H1 (cell line): ENCODE results near the gene RPS3. TPM values are rescaled to one million over a fixed set of nuclear protein-coding genes. Genes with fewer than 3 reads are reported as not detected.

Experiments
- CTCF ChIA-PET: fragments of 300-600 bp; sonication (Branson Sonifier 250); formaldehyde crosslinking; loops from one replicate; lab custom pipeline; 2021; ENCODE audit not compliant: partially characterized antibody; lab: Charles Lee
- POLR2A ChIA-PET: fragments of 300-600 bp; sonication (Branson Sonifier 250); formaldehyde crosslinking; loops from one replicate; lab custom pipeline; 2021; ENCODE audit warnings: inconsistent platforms; ENCODE audit not compliant: partially characterized antibody; lab: Charles Lee
- DNase-seq, 2 experiments: peaks; one replicate each; pipeline versions ENCODE4 v3.0.0 to v3.0.0-alpha.2; 2010 to 2022; ENCODE audit warnings: low spot score in 2 of 2, low read depth in 1 of 2, mixed read lengths in 1 of 2
- FAIRE-seq: peaks from 2 replicates; lab custom pipeline; 2011; peaks lifted over from hg19 to GRCh38; lab: Jason Lieb, UNC
- H2AFZ ChIP-seq: 2 replicates; pipeline ENCODE4 v1.8.1; 2012; ENCODE audit warnings: low read length, inconsistent platforms
- H2AK5ac ChIP-seq: 2 replicates; pipeline ENCODE4 v1.6.1; 2013; ENCODE audit warnings: low read depth, low read length
- H2BK120ac ChIP-seq: replicated peaks from 2 replicates; pipeline ENCODE3; 2013; ENCODE audit warnings: low read depth, low read length, inconsistent platforms
- H2BK12ac ChIP-seq: 2 replicates; pipeline ENCODE4 v1.6.1; 2013; ENCODE audit warnings: low read depth, low read length
- H2BK15ac ChIP-seq: 2 replicates; pipeline ENCODE4 v1.6.1; 2013; ENCODE audit warnings: low read length
- H2BK20ac ChIP-seq: 2 replicates; pipeline ENCODE4 v1.6.1; 2013; ENCODE audit warnings: low read length
- H2BK5ac ChIP-seq: 2 replicates; pipeline ENCODE4 v1.6.1; 2013; ENCODE audit warnings: low read depth, low read length
- H3K14ac ChIP-seq: 2 replicates; pipeline ENCODE4 v1.6.1; 2013; ENCODE audit warnings: inconsistent platforms; ENCODE audit not compliant: insufficient read length
- H3K18ac ChIP-seq: 2 replicates; pipeline ENCODE4 v1.6.1; 2013; ENCODE audit warnings: low read length; ENCODE audit errors: extremely low read depth
- H3K23ac ChIP-seq: 2 replicates; pipeline ENCODE4 v1.6.1; 2013; ENCODE audit warnings: inconsistent platforms; ENCODE audit not compliant: insufficient read length
- H3K23me2 ChIP-seq: 2 replicates; pipeline ENCODE4 v1.6.1; 2013; ENCODE audit warnings: low read depth, low read length
- H3K27ac ChIP-seq: 2 replicates; pipeline ENCODE4 v1.6.1; 2011; ENCODE audit warnings: low read depth, low read length, inconsistent platforms
- H3K27me3 ChIP-seq, 4 experiments: replicated peaks in 1 of 4; 1 replicate in 1 of 4; 2 replicates in 3 of 4; pipeline versions ENCODE4 v1.6.1 to v1.8.1; 2011 to 2013; ENCODE audit warnings: low read length in 3 of 4, mild to moderate bottlenecking in 3 of 4, inconsistent platforms in 2 of 4, mixed read lengths in 2 of 4, moderate library complexity in 1 of 4; ENCODE audit not compliant: control insufficient read depth in 3 of 4, insufficient read depth in 3 of 4; ENCODE audit errors: extremely low read depth in 1 of 4
- H3K36me3 ChIP-seq, 4 experiments: 2 replicates each; pipeline versions ENCODE4 v1.6.1 to v1.8.1; 2011 to 2013; ENCODE audit warnings: mild to moderate bottlenecking in 4 of 4, low read length in 3 of 4, moderate library complexity in 2 of 4, control low read depth in 1 of 4, inconsistent platforms in 1 of 4; ENCODE audit not compliant: insufficient read depth in 4 of 4, control insufficient read depth in 2 of 4
- H3K4ac ChIP-seq: replicated peaks from 2 replicates; pipeline ENCODE3; 2013; ENCODE audit warnings: low read length, low read depth, mixed read lengths, inconsistent platforms; ENCODE audit not compliant: insufficient read length
- H3K4me1 ChIP-seq, 4 experiments: replicated peaks in 1 of 4; 1 replicate in 1 of 4; 2 replicates in 3 of 4; pipeline versions ENCODE4 v1.6.1 to v1.8.1; 2011 to 2013; ENCODE audit warnings: low read length in 3 of 4, inconsistent platforms in 2 of 4, mixed read lengths in 1 of 4; ENCODE audit not compliant: insufficient read depth in 4 of 4, control insufficient read depth in 3 of 4
- H3K4me2 ChIP-seq, 2 experiments: 2 replicates each; pipeline versions ENCODE4 v1.6.1 to v1.8.1; 2011 to 2013; ENCODE audit warnings: low read depth in 2 of 2, low read length in 2 of 2, control low read depth in 1 of 2, inconsistent platforms in 1 of 2, mild to moderate bottlenecking in 1 of 2; ENCODE audit not compliant: insufficient read depth in 1 of 2
- H3K4me3 ChIP-seq, 4 experiments: fragments of 200-600, 300-600 bp in 1 of 4; sonication (generic), shearing (Covaris generic), sonication (Bioruptor Twin) in 1 of 4; 2 replicates each; pipeline versions ENCODE4 v1.5.1 to v1.8.1; 2011 to 2016; ENCODE audit warnings: low read length in 4 of 4, low read depth in 3 of 4, control low read depth in 2 of 4, inconsistent platforms in 2 of 4, mild to moderate bottlenecking in 2 of 4, mixed read lengths in 1 of 4, moderate library complexity in 1 of 4; ENCODE audit not compliant: insufficient read depth in 2 of 4; ENCODE audit errors: extremely low read depth in 1 of 4
- H3K56ac ChIP-seq: replicated peaks from 2 replicates; pipeline ENCODE3; 2013; ENCODE audit warnings: low read depth, mild to moderate bottlenecking, mixed read lengths, low read length, inconsistent platforms; ENCODE audit not compliant: insufficient read length
- H3K79me1 ChIP-seq: 2 replicates; pipeline ENCODE4 v1.6.1; 2013; ENCODE audit warnings: low read depth, low read length, control low read depth
- H3K79me2 ChIP-seq, 2 experiments: 2 replicates each; pipeline versions ENCODE4 v1.6.1 to v1.8.1; 2012 to 2013; ENCODE audit warnings: low read length in 2 of 2, mild to moderate bottlenecking in 2 of 2, inconsistent platforms in 1 of 2; ENCODE audit not compliant: insufficient read depth in 2 of 2, control insufficient read depth in 1 of 2
- H3K9ac ChIP-seq, 4 experiments: replicated peaks in 1 of 4; 1 replicate in 1 of 4; 2 replicates in 3 of 4; pipeline versions ENCODE4 v1.6.1 to v1.8.1; 2011 to 2013; ENCODE audit warnings: low read depth in 3 of 4, low read length in 3 of 4, control low read depth in 2 of 4, mild to moderate bottlenecking in 2 of 4, moderate library complexity in 2 of 4, inconsistent platforms in 1 of 4; ENCODE audit errors: extremely low read depth in 1 of 4
- H3K9me3 ChIP-seq, 2 experiments: 2 replicates each; pipeline versions ENCODE4 v1.6.1 to v1.8.1; 2012 to 2013; ENCODE audit warnings: mild to moderate bottlenecking in 2 of 2, moderate library complexity in 2 of 2, control low read depth in 1 of 2, inconsistent platforms in 1 of 2, low read depth in 1 of 2, low read length in 1 of 2, mixed read lengths in 1 of 2; ENCODE audit not compliant: insufficient read depth in 2 of 2
- H4K20me1 ChIP-seq, 2 experiments: replicated peaks in 1 of 2; 2 replicates each; pipeline versions ENCODE3 to v1.8.1; 2011 to 2013; ENCODE audit warnings: inconsistent platforms in 2 of 2, low read length in 2 of 2, mild to moderate bottlenecking in 1 of 2; ENCODE audit not compliant: insufficient read depth in 2 of 2, control insufficient read depth in 1 of 2
- H4K5ac ChIP-seq: 2 replicates; pipeline ENCODE4 v1.6.1; 2013; ENCODE audit warnings: low read length, low read depth, mixed read lengths, inconsistent platforms; ENCODE audit not compliant: insufficient read length
- H4K8ac ChIP-seq: 2 replicates; pipeline ENCODE4 v1.8.0; 2013; ENCODE audit warnings: mild to moderate bottlenecking, moderate library complexity, low read length, inconsistent platforms; ENCODE audit not compliant: insufficient read depth; ENCODE audit errors: extremely low read depth
- H4K91ac ChIP-seq: replicated peaks from 2 replicates; pipeline ENCODE3; 2013; ENCODE audit warnings: low read length, mixed read lengths, inconsistent platforms; ENCODE audit not compliant: insufficient read length
- CHD1 ChIP-seq: IDR thresholded peaks from 2 replicates; pipeline ENCODE4 v1.6.1; 2012; ENCODE audit warnings: low read depth, low read length, improper control_type of control experiment
- CTCF ChIP-seq, 3 experiments: IDR thresholded peaks; 1 replicate in 2 of 3; 2 replicates in 1 of 3; pipeline versions ENCODE4 v1.5.1 to v1.6.1; 2011; ENCODE audit warnings: low read length in 3 of 3, mild to moderate bottlenecking in 3 of 3, inconsistent platforms in 2 of 3, low read depth in 1 of 3, moderate library complexity in 1 of 3; ENCODE audit not compliant: insufficient read depth in 1 of 3; ENCODE audit errors: control extremely low read depth in 1 of 3
- GABPA ChIP-seq: IDR thresholded peaks from 2 replicates; pipeline ENCODE4 v1.6.1; 2011; ENCODE audit warnings: mild to moderate bottlenecking, low read length, moderate library complexity, borderline replicate concordance; ENCODE audit not compliant: insufficient read depth
- JUN ChIP-seq: IDR thresholded peaks from 2 replicates; pipeline ENCODE4 v1.6.1; 2011; ENCODE audit warnings: low read depth, mild to moderate bottlenecking, improper control_type of control experiment, low read length
- KDM4A ChIP-seq: IDR thresholded peaks from one replicate; pipeline ENCODE4 v1.7.1; 2012; ENCODE audit warnings: low read depth, mild to moderate bottlenecking, moderate library complexity, low read length, inconsistent platforms; ENCODE audit not compliant: severe bottlenecking
- MAFK ChIP-seq: IDR thresholded peaks from 2 replicates; pipeline ENCODE4 v1.6.1; 2012; ENCODE audit warnings: low read depth, mild to moderate bottlenecking, improper control_type of control experiment, low read length
- SP2 ChIP-seq: IDR thresholded peaks from 2 replicates; pipeline ENCODE4 v1.6.1; 2012; ENCODE audit warnings: mild to moderate bottlenecking, low read length, inconsistent platforms
- TEAD4 ChIP-seq: IDR thresholded peaks from 2 replicates; pipeline ENCODE4 v1.6.1; 2012; ENCODE audit warnings: low read depth, low read length, inconsistent platforms, mixed read lengths
- WGBS, 2 experiments: shearing (Covaris generic) in 1 of 2; methylation state at CpG; one replicate each; pipeline versions ENCODE4 v1.1.6 to v1.1.7; 2013 to 2015; ENCODE audit warnings: low lambda C conversion rate in 2 of 2, mixed read lengths in 2 of 2, inconsistent platforms in 1 of 2, low coverage in 1 of 2, missing lambda C conversion rate in 1 of 2; ENCODE audit not compliant: insufficient replicate concordance in 2 of 2, insufficient coverage in 1 of 2, insufficient read length in 1 of 2; ENCODE audit errors: extremely low coverage in 1 of 2, missing lambda C conversion rate in 1 of 2; 5-methylcytosine and 5-hydroxymethylcytosine counted together
- polyA plus RNA-seq, 7 experiments: library from polyadenylated mRNA; depleted of rRNA in 3 of 7; stranded (reverse) in 5 of 7; unstranded in 2 of 7; fragments of >200 nt in 5 of 7; fragments of 200-250 nt in 2 of 7; gene quantifications; 1 replicate in 5 of 7; 2 replicates in 1 of 7; 4 replicates in 1 of 7; pipeline versions ENCODE4 v1.2.1 to v1.2.3, GENCODE V29; 2011 to 2013; ENCODE audit warnings: missing spikeins in 2 of 7, mixed read lengths in 2 of 7
- total RNA-seq: library from RNA; stranded (reverse); fragmentation: NEBNext Ultra II Directional; extraction: Animal tissue kit (Norgen Biotek cat#: 25700); gene quantifications from 2 replicates; pipeline ENCODE4 v1.2.1, GENCODE V29; 2021

Gene RPS3
- total and polyA plus RNA-seq, 2 of the 8 experiments (the other 6 are each of a cell fraction or from before 2014, with no cell fraction given), result 3,813 to 4,194 TPM

- Histone ChIP-seq H2AK5ac (no peak overlapping the region; the same call in 1 of the 2 replicates), H3K27ac (no peak overlapping the region), H2BK15ac (peak overlapping the region; percentile 95; the same call in 1 of the 2 replicates), H3K9me3 (no peaks in the 10 kb centered on the region), H3K23me2 (peaks cover 19% of the 10 kb centered on the region), H3K56ac (peak overlapping the region; percentile 48), H2BK5ac (peak overlapping the region; percentile 98; the same call in 1 of the 2 replicates), H4K8ac (peak overlapping the region; percentile 74), H3K79me2 (peaks cover 0 to 3% of the 10 kb centered on the region in 2 experiments; a peak in 1 of 4 replicates), H2BK120ac (peak overlapping the region; percentile 91), H3K14ac (peak overlapping the region; percentile 73), H3K4ac (peak overlapping the region; percentile 94), H3K36me3 (no peaks in the 10 kb centered on the region), H3K9ac (peak overlapping the region in 2 of 4 experiments; percentile 42 to 60; a peak in 5 of 7 replicates), H3K23ac (no peak overlapping the region), H2AFZ (peak overlapping the region; percentile 37; the same call in 1 of the 2 replicates), H3K18ac (peak overlapping the region; percentile 99), H3K79me1 (peaks cover 9% of the 10 kb centered on the region), H4K5ac (peak overlapping the region; percentile 53), H2BK20ac (peak overlapping the region; percentile 97; the same call in 1 of the 2 replicates), H4K91ac (peak overlapping the region; percentile 100), H4K20me1 (peaks cover 0 to 4% of the 10 kb centered on the region in 2 experiments), H3K4me1 (peaks cover 10 to 28% (median 15%) of the 10 kb centered on the region in 4 experiments), H2BK12ac (peak overlapping the region; percentile 98; the same call in 1 of the 2 replicates), H3K4me3 (peak overlapping the region; percentile 53 to 82 (median 58)), H3K4me2 (peak overlapping the region; percentile 91 to 98), H3K27me3 (peaks cover 4 to 11% (median 10%) of the 10 kb centered on the region in 4 experiments; a peak in 6 of 7 replicates)
- 2% methylated on average over 43 of the region's 64 CpGs; no CpG with 5 or more reads in 1 of the 2 experiments for WGBS, 2 experiments
- POLR2A ChIA-PET, result interaction anchor here (0.9 to 6.6 kb wide), 11 partner anchors 12 to 56 kb away, joined by 3 to 72 read pairs (median 4); no protein-coding TSS in a partner anchor
- peak in 1 of 2 experiments; percentile 63 for DNase-seq
- CTCF ChIA-PET, result interaction anchor here (0.9 to 2.3 kb wide), 18 partner anchors 10 to 75 kb away, joined by 3 to 10 read pairs (median 5); no protein-coding TSS in a partner anchor
- FAIRE-seq, result no peak
- TF ChIP-seq CTCF (IDR thresholded peaks at IDR 0.05; ENCODE audit: control extremely low read depth in 1 of 3, insufficient read depth in 1 of 3, low read depth in 1 of 3, low read length in 3 of 3) (peak in 2 of 3 experiments; percentile 13 to 22; a peak in 2 of 4 replicates), CHD1 (no peak), TEAD4 (no peak), MAFK (no peak), KDM4A (peak; percentile 36), GABPA (no peak), SP2 (no peak), JUN (no peak)
These were observed 47.3 kb upstream of the RPS3 start for GRCh38 chr11:75351791-75352587.
